CMK (cell line): ENCODE measurements around the gene ROCK2.
"Not testable (repeated sequence)": the region's sequence is repeated elsewhere in the genome, so short reads cannot be mapped to it uniquely, and the experiment has no call there.

Source experiments
- DNase-seq: peaks from one replicate; pipeline ENCODE4 v3.0.0-alpha.2; 2010; ENCODE audit warnings: low read depth

ROCK2 gene

DNA sequence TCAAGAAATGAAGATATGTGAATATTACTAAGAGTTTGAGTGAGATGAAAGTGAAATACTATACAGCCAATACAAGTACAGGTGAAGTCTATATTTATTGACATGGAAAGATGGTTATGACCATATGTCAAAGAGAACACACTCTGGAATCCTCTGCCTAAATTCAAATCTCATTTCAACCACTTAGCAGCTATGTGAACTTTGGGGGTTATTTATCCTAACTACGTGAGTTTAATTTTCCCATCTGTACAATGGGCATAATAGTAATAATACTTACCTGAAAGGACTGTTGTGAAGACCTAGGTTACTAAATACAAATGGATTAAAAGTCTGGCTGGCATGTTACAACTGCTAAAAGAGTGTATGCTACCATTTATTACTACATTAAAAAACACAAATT is 79.6 kb downstream of the ROCK2 start:
- DNase-seq = no peak

DNA sequence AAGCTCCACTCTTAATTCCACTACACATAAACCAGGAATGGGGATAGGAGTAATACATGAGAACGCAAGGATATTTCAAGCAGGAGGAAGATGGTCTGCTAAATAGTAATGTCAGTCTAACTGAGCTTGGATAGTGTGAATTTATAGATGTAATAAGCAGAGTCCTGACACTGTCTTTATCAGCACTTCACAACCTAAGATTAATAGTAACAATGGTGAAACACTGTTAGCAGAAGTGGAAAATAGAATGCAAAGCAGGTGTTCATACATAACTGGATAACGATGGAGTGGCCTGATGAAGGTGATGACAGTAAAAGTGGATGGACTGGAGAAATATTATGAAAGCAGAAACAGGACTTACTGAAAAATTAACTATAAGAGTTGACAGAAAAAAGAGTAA is 80.4 kb downstream of the ROCK2 start:
- no peak for DNase-seq

DNA sequence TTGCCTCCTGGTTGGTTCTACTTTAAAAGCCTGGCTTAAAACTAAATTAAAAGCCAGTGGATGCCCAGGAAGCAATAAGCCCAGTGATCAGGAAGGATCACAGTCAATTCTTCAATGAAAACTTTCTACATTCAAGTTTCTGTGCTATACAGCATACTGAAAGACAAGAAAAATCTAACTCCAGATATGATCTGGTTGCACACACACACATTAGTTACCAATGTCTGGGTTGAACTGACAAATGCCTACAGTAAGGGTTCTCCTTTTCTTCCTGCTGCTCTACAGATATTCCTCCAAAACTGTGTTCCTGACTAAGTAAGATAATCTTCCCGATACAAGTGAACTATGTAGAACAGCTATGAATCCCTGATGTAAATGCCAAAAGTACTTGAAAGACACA is 81.3 kb downstream of the ROCK2 start:
- no peak for DNase-seq

DNA sequence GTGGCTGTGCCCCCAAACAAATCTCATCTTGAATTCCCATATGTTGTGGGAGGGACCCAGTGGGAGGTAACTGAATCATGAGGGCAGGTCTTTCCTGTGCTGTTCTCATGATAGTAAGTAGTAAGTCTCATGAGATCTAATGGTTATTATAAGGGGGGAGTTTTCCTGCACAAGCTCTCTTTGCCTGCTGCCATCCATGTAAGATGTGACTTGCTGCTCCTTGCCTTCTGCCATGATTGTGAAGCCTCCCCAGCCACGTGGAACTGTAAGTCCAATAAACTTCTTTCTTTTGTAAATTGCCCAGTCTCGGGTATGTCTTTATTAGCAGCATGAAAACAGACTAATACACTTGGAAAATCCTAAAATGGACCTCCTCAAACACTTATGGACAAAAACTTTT is 82.0 kb downstream of the ROCK2 start:
- not testable (repeated sequence) for DNase-seq

DNA sequence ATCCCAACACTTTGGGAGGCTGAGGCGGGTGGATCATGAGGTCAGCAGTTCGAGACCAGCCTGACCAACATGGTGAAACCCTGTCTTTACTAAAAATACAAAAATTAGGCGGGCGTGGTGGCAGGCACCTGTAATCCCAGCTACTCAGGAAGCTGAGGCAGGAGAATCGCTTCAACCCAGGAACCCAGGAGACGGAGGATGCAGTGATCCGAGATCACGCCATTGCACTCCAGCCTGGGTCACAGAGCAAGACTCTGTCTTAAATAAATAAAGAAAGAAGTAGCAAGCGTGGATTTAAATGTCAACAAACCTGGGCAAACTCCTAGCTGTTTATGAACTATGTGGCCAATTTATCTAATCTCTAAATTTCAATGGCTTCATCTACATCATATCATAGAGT is 82.9 kb downstream of the ROCK2 start:
- DNase-seq = not testable (repeated sequence)

DNA sequence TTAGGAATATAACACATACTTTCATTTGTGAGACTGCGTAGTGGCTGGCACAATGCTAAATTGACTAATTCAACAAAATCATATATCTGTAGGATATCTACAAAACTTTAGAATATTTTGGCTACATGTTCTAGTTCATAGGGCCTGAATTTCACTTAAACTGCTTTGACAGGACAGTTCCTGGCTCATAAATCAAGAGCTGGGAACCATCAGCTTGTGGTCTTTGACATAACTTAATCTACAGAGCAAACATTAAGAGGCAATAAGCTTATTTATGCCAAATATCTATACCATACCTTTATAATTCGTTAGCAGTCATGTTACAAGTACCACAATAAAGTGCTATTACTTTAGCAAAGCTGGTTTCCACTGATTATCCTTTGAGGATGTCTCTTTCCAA is 83.5 kb downstream of the ROCK2 start:
- DNase-seq = no peak

DNA sequence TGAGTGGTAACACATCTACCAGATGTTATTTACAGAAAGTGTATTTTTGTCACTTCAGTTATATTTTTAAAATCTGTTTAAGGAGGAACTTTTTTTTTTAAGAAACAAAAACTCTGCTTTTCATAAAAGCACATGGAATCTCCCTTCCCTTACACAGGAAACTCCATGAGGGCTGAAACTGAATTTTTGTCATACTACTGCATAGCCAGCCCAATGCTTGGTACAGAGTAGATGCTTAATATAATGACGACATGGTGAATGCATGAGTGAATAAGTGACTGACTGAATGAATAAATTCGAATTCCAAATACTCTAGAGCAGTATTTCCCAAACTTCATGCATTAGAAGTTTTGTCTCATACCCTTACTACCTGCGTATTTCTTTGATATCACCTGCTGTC is 86.5 kb downstream of the ROCK2 start:
- no peak for DNase-seq

DNA sequence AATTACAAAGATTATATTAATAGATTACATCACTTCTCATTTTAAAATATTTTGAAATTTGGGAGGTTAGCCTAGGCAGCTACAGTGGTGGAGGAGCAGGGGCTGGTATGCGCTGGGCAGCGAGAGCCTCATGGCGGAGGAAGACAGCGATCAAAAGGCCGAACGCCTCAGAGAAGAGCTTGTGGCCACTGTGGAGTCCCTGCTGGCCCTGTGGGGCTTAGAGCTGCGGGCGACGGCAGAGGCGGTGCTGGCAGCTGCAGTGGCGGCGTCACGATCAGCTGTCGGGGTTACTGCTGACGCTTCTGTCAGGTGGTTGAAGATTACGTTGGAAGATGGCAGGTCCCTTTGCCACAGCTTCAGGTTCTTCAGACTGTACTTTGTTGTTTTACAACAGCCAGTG is 87.4 kb downstream of the ROCK2 start:
- DNase-seq = no peak

DNA sequence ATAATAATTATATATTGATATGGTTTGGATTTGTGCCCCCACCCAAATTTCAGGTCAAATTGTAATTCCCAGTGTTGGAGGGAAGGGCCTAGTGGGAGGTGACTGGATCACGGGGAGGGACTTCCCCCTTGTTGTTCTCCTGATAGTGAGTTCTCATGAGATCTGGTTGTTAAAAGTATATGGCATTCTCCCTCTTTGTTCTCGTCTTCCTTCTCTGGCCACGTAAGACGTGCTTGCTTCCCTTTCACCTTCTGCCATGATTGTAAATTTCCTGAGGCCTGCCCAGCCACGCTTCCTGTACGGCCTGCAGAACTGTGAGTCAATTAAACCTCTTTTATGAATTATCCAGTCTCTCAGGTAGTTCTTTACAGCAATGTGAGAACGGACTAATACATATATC is 88.3 kb downstream of the ROCK2 start:
- DNase-seq = no peak

DNA sequence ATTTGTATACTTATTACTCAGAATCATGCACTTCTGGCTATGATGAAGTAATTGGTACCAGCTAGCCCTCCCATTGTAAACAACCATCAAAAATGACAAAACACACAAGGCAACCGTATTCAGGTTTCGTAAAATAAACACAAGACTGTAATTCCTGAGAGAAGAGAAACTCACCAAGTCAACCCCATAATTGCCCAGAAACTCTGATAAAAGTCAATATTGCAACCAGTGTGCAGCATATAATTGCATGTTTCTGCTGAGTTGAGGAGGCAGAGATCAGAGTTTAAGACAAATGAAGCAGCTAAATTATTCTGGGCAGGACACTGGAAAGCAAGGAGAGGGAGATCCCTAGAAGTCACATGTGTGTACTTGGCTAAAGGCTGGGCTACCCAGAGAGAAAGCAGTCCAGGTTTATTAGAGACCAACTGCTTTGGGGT is 90.3 kb downstream of the ROCK2 start:
- DNase-seq = no peak

DNA sequence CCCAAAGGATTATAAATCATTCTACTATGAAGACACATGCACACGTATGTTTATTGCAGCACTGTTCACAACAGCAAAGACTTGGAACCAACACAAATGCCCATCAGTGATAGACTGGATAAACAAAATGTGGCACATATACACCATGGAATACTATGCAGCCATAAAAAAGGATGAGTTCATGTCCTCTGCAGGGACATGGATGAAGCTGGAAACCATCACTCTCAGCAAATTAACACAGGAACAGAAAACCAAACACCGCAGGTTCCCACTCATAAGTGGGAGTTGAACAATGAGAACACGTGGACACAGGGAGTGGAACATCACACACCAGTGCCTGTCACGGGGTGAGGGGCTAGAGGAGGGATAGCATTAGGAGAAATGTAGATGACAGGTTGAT is 92.0 kb downstream of the ROCK2 start:
- not testable (repeated sequence) for DNase-seq

DNA sequence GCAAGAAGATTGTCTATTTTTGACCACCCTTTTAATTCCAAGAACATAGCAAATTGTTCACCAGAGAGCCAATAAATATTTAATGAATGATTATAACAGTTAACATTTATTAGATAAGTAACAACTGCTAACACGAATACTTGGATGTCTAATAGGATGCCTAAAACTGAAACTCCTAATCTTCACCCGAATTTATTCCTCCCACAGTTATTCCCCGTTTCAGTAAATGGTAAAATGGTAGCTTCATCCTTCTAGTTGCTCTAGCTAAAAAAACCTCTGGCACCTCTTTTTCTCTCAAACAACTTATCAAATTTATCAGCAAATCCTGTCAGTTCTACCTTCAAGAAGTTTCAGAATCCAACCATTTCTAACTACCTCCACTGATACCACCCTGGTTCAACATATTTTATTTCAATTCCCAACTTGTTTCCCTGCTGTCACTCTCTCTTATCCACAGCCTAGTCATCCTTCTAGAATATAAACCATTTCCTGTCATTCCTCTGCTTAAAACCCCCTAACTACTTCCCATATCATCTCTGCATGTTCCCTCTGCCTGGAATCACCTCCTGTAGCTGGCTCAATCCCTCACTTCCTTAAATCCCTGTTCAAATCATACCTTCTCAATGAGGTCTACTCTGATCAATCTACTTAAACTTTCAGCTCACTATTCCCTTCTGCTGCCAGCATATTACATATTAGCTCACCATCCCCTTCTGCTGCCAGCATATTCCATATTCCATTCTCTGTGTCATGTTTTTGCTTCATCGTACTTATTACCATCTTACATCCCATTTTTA is 93.8 kb downstream of the ROCK2 start:
- DNase-seq = no peak

DNA sequence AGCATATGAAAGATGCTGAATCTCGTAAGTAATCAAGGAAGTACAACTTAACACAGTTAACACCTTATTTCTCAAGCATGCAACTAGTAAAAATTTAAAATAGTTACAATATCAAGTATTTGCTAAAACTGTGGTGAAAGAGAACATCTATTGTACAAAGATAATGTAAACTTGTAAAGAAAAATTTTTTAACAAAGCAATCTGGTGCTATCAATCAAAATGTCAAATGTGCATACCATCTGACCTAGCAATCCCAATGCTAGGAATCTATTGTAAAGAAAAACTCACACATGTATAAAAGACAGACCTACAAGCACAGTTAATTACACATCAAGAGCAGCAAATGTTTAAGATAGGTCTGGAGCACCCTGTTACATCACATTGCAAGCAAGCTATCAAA is 99.1 kb downstream of the ROCK2 start:
- no peak for DNase-seq

DNA sequence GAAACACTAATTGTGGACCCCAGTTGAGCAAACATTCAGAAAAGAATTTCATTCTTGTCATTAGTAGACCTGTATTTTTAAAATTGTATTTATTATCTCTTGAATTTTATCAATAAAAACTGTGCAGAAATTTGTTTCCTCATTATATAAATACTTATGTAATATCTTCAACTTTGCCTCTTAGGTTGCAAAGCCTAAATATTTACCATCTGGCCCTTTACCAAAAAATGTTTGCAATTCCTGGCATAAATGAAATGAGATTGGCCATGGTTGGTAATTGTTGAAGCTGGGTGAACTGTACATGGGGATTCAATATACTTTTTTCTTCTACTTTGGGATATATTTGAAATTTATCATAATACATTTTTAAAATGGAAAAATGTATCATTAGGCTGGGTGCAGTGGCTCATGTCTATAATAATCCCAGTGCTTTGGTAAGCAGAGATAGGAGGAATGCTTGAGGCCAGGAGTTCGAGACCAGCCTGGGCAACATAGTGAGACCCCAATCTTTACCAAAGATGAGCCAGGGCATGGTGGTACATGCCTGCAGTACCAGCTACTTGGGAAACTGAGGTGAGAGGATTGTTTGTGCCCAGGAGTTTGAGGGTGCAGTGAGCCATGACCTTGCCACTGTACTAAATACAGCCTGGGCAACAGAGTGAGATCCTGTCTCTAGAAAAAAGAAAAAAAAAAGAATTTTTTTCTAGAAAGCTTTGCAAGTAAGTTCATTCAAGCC is 100.2 kb downstream of the ROCK2 start:
- no peak for DNase-seq

DNA sequence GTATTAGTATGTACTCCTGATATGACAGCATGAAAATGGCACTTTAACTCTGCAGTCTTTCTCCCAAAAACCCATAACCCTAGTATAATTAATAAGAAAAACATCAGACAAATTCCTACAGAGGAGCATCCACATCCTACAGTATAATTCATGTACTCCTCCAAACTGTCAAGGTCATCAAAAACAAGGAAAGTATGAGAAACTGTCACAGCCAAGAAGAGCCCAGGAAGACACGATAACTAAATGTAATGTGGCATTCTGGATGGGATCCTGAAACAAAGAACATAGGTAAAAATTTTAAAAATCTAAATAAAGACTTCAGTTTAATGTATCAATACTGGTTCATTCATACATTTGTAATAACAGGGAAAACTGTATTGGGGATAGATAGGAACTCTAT is 100.9 kb downstream of the ROCK2 start:
- DNase-seq = no peak

DNA sequence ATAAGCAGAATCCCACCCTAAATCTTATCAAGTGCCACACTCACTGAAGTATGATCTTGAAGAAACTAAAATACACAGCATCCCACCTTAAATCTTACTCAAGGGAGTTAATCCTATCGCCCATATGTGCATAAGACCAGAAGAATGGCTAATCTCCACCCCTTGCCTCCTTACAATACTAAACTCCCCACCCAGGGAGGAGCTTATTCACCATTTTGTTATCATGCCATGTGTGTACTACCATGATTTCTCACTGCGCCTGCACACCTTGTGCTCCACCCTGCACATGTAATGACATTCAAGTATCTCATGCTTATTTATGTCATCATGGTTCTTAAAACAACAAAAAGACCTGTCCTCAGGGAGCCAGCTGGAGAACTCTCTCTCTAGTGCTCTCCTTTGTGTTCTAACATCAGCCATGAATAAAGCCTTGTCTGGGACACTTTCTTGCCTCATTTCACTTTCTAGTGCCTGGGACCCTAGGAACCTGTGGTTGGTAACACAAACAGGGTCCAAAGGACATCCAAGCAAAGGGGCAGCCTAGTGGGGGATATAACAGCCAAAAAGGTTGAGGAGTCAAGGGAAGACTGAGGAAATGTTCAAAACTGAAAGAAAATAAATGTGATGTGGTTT is 101.8 kb downstream of the ROCK2 start:
- DNase-seq = no peak

DNA sequence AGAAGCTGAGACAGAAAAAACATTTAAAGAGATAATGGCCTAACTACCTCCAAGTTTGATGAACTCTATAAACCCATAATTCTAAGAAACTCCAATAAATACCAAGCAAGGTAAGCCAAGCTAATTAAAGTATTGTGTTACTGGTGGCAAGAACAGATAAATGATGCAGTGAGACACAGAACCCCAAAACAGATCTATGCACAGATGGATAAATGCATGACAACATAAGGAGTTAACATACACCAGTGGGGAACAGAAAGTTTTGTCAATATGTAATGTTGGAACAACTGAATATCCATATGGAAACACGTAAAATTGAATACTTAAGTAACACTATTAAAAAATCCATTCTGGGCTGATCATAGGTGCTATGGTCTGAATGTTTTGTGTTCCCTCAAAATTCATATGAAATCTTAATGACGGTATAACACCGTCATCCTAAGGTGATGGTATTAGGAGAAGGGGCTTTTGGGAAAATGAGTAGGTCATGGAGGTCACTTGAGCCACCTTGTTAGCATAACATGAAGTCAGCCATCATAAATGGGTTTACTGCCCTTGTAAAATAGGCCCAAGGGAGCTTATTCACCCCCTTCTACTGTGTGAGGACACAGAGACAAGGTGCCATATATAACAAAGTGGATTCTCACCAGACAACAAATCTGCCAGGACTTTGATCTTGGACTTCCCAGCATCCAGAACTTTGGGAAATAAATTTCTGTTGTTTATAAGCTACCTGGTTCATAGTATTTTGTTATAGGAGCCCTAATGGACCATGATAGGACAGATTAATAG is 102.8 kb downstream of the ROCK2 start:
- no peak for DNase-seq

DNA sequence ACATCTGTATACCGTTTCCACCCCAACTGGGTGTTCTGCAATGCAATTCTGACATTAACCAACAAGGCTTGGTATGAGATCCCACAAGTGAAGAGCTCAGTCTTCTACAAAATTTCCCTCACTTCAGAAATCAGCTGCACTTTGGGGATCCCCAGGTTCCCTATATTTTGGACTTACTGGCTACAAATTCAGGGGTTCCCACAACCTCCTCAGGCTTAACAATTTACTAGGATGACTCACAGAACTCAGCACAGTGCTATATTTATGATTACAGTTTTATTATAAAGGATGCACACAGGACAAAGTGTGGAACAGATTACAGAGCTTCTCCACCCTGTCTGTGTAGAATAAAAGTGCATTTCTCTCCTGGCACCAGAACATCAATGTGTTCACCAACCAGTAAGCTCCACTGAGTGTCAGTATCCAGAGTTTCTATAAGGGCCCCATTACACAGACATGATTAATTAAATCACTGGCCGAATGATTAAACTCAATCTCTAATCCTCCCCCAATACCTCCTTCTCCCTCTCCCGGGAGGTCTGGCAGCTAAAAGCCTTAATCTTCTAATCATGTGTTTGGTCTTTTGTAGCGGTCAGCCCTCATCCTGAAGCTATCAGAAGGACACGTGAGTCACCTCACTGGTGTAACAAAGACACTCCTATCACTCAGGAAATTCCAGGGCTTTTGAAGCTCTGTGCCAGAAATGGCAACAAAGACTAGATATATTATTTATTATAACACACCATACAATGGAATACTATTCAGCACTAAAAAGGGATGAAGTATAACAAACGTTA is 104.6 kb downstream of the ROCK2 start:
- DNase-seq = no peak

DNA sequence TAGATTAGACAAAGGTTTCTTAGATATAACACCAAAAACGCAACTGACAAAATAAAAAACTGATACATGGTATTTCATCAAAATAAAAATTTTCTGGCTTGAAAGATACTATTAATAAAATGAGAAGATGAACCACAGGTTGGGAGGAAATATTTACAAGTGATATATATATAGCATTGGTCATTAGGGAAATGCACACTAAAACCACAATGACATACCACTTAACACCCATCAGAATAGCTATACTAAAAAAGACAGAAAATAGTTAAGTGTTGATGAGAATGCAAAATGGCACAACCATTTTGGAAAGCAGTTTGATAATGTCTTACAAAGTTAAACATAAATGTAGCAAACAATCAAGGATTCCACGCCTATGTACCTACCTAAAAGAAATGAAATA is 105.3 kb downstream of the ROCK2 start:
- no peak for DNase-seq

DNA sequence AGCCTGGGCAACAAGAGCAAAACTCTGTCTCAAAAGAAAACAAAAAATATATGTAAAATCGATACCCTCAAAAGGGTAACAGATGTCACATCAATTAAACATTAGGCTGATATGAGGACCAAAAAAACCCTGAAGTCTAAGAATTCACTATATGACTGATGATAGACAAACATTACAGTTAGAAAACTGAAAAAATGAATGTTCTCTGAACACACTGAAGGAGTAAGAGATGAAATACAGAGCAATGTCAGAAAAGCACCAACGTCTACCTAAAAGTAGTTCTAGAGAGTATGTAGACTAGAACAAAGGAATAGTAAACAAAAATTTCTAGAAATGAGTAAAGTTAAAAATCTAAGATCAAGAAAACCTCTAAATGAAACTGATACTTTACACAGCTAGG is 107.3 kb downstream of the ROCK2 start:
- no peak for DNase-seq

DNA sequence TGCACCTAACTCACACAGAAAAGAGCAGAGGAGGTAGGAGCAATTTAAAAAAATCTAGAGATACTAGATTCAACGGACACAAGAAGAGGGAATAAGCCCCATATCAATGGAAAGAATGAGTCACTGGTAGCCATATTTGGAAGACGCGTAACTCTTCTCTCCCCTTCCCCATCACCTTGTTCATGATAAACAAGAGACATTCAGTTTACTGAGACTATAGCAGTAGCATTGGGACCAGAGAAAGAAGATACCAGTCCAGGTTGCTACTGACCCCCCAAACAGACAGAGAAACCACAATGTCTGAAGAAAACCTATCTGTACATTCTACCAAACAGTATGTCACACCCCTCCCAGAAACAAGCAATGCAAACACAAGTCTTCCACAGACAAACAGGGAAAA is 108.1 kb downstream of the ROCK2 start:
- DNase-seq = no peak

DNA sequence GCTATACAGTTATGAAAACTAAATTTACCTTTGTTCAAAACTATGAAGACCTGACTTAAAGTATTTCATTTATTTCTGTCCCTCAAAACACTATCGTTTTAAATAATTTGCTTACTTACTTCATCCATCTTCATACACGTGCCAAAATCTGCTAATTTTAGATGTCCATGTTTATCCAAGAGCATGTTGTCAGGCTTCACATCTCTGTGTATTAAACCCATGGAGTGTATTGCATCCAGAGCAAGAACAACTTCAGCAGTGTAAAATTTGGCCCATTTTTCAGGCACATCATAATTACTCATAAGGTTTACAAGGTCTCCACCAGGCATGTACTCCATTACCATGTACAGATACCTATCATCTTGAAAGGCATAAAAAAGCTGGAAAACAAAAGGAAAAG is 108.9 kb downstream of the ROCK2 start:
- no peak for DNase-seq
